ENCODE measurements around the gene ARHGAP15. TPM values are rescaled to one million over a fixed set of nuclear protein-coding genes. Genes with fewer than 3 reads are reported as not detected.

ARHGAP15 gene
- total RNA-seq, 1 experiment from 2014 or later = not detected

DNA sequence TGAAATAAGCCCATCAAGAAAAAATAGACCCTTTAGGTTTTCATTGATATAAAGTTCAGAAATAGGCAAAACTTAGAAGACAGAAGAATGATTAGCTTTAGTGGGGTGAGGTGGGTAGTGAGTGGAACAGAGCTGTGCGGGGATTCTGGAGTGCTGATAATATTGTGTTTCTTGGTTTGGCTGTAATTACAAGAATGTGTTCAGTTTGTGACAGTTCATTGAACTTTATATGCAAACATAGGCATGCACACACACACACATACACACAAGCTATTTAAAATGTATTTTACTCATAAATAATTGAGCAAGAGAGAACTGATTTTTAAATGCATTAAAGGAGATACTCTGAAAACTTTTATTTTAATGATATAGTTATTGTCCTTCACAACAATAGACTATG lies 17.1 kb downstream of the ARHGAP15 start:
- no peaks in the 10 kb centered on the region for H3K9me2 ChIP-seq (ENCODE audit: insufficient read depth)
- TF ChIP-seq, protein P1, sequence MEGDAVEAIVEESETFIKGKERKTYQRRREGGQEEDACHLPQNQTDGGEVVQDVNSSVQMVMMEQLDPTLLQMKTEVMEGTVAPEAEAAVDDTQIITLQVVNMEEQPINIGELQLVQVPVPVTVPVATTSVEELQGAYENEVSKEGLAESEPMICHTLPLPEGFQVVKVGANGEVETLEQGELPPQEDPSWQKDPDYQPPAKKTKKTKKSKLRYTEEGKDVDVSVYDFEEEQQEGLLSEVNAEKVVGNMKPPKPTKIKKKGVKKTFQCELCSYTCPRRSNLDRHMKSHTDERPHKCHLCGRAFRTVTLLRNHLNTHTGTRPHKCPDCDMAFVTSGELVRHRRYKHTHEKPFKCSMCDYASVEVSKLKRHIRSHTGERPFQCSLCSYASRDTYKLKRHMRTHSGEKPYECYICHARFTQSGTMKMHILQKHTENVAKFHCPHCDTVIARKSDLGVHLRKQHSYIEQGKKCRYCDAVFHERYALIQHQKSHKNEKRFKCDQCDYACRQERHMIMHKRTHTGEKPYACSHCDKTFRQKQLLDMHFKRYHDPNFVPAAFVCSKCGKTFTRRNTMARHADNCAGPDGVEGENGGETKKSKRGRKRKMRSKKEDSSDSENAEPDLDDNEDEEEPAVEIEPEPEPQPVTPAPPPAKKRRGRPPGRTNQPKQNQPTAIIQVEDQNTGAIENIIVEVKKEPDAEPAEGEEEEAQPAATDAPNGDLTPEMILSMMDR (conservative IDR thresholded peaks at IDR 0.05) = no peak
- CTCF ChIA-PET = no interaction called here
- POLR2A ChIA-PET (ENCODE audit: unreplicated experiment) = no interaction called here
- no peaks in the 10 kb centered on the region for H3K27me3 ChIP-seq (ENCODE audit: insufficient read depth, low read depth)
- H3F3A ChIP-seq (ENCODE audit: insufficient read depth, low read depth) = no peaks in the 10 kb centered on the region
- no peaks in the 10 kb centered on the region for H3K4me1 ChIP-seq (replicated peaks; ENCODE audit: insufficient read depth)
- H3K79me2 ChIP-seq (ENCODE audit: low read depth) = no peaks in the 10 kb centered on the region
- BruUV-seq (replicated peaks) = no TSS peak
- intact Hi-C loops (cut with micrococcal nuclease; ENCODE audit: unreplicated experiment) = no loop called here
- no peaks in the 10 kb centered on the region for H3K9me3 ChIP-seq (ENCODE audit: insufficient read depth, low read depth)
- no peak overlapping the region for H3K4me2 ChIP-seq
- no peaks in the 10 kb centered on the region for H4K20me1 ChIP-seq (ENCODE audit: insufficient read depth)
- H3K36me3 ChIP-seq (ENCODE audit: low read depth) = no peaks in the 10 kb centered on the region
- no peak overlapping the region for H3K4me3 ChIP-seq
- DNase-seq = no peak
- H2AFZ ChIP-seq = no peak overlapping the region
- H3K27ac ChIP-seq = no peak overlapping the region

DNA sequence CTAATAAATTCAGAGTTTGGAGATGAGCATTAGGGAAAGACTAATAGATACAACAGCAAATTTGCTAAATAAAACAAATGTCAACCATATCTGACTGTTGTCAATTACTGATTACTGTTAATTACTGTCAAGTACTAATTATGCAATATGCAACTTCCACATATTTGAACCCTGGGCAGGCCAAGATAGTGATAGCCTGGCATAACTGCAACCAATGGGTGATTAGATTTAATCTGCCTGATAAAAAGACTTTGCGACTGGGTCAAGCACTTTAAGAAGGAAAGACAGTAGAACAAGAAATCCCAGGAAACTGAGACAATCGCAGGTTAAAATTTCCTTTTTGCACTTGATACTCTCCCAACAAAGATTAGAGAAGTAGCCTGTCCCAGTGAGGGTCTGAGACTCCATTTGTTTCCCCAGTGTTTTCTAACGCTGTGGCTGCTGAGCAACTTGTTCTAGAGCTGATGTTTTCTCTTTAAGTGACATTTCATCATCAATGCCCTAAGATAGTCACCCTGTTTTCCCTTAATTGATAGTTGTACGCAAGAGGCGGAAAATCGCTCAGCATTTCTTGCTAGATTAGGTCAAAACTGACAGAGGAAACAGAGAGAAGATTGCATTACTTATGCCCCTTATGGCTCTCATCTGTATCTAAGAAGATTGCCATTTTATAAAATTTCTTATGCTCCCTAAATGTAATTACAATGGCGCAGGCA lies 17.8 kb downstream of the ARHGAP15 start:
- Histone ChIP-seq H3K36me3 (ENCODE audit: low read depth) (no peaks in the 10 kb centered on the region), H3K79me2 (ENCODE audit: low read depth) (no peaks in the 10 kb centered on the region), H3K4me2 (no peak overlapping the region), H2AFZ (no peak overlapping the region), H3K27me3 (ENCODE audit: insufficient read depth, low read depth) (no peaks in the 10 kb centered on the region), H3F3A (ENCODE audit: insufficient read depth, low read depth) (no peaks in the 10 kb centered on the region), H3K4me1 (replicated peaks; ENCODE audit: insufficient read depth) (no peaks in the 10 kb centered on the region), H3K27ac (no peak overlapping the region), H3K9me2 (ENCODE audit: insufficient read depth) (no peaks in the 10 kb centered on the region), H3K9me3 (ENCODE audit: insufficient read depth, low read depth) (no peaks in the 10 kb centered on the region), H4K20me1 (ENCODE audit: insufficient read depth) (no peaks in the 10 kb centered on the region), H3K4me3 (no peak overlapping the region)
- ChIA-PET POLR2A (ENCODE audit: unreplicated experiment) (no interaction called here), CTCF (no interaction called here)
- intact Hi-C loops (cut with micrococcal nuclease; ENCODE audit: unreplicated experiment) = no loop called here
- no peak for TF ChIP-seq EZH2 (IDR thresholded peaks at IDR 0.05; ENCODE audit: low read depth)
- TF ChIP-seq, protein P1 (conservative IDR thresholded peaks at IDR 0.05) = no peak
- BruUV-seq (replicated peaks) = no TSS peak
- no peak for DNase-seq

DNA sequence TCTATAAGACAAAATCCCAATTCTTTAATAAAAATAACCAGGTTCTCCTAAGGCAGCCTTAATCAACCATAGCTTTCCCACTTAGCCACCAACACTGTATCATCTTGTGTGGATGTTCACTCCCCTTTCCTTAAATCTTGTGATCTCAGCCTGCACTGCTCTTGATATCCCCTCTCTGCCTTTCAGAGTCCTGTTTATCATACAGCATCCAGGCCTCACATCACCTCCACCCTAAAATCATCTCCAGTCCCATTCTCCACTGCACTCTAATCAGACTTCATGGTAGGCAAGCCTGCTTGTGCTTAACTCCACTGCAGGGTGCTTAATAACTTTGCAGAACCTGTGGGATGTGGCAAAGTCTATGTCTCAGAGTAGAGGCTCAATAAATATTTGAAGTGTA lies 18.8 kb downstream of the ARHGAP15 start:
- Histone ChIP-seq H3K9me2 (ENCODE audit: insufficient read depth) (no peaks in the 10 kb centered on the region), H3K79me2 (ENCODE audit: low read depth) (no peaks in the 10 kb centered on the region), H3K9me3 (ENCODE audit: insufficient read depth, low read depth) (0 out of 2 replicates have a peak, but pooled peaks cover 4% of the 10 kb centered on the region), H3K4me3 (no peak overlapping the region), H4K20me1 (ENCODE audit: insufficient read depth) (no peaks in the 10 kb centered on the region), H3K36me3 (ENCODE audit: low read depth) (no peaks in the 10 kb centered on the region), H3F3A (ENCODE audit: insufficient read depth, low read depth) (no peaks in the 10 kb centered on the region), H3K4me1 (replicated peaks; ENCODE audit: insufficient read depth) (no peaks in the 10 kb centered on the region), H3K27me3 (ENCODE audit: insufficient read depth, low read depth) (no peaks in the 10 kb centered on the region), H3K27ac (no peak overlapping the region), H2AFZ (no peak overlapping the region), H3K4me2 (no peak overlapping the region)
- CTCF ChIA-PET = no interaction called here
- no TSS peak for BruUV-seq (replicated peaks)
- no peak for DNase-seq
- no peak for TF ChIP-seq EZH2 (IDR thresholded peaks at IDR 0.05; ENCODE audit: low read depth)
- TF ChIP-seq, protein P1 (conservative IDR thresholded peaks at IDR 0.05) = no peak
- POLR2A ChIA-PET (ENCODE audit: unreplicated experiment) = no interaction called here
- intact Hi-C loops (cut with micrococcal nuclease; ENCODE audit: unreplicated experiment) = no loop called here
